C4-2B (cell line): ENCODE results near the gene PDSS2.

Source experiments
- ZFX ChIP-seq: fragments of 450-650 bp; IDR thresholded peaks from 2 replicates; pipeline ENCODE4 v1.6.1; 2017
- TF ChIP-seq, protein P1 (sequence below): fragments of 450-650 bp; conservative IDR thresholded peaks from 2 replicates; pipeline ENCODE4 v1.5.1; 2017; ENCODE audit warnings: mild to moderate bottlenecking

DNA sequence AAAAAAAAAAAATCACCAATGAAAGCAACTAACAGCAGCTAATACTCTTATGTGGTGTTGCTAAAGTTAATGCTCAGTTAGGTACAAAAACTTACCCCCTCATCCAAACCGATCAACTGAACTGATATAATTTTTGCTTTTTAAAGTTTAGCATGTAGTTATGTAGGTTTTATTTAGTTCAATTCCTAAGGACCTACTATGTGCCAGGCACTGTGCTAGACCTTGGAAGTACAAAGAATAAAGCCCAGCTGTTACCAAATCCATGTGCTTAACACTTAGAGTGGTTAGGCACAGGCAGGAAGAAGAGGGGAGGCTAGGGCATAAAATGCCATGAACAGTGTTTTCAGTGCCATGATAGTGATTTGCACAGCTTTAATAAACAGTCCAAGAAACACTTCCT, 85.1 kb downstream of the PDSS2 start:
- TF ChIP-seq, protein P1, sequence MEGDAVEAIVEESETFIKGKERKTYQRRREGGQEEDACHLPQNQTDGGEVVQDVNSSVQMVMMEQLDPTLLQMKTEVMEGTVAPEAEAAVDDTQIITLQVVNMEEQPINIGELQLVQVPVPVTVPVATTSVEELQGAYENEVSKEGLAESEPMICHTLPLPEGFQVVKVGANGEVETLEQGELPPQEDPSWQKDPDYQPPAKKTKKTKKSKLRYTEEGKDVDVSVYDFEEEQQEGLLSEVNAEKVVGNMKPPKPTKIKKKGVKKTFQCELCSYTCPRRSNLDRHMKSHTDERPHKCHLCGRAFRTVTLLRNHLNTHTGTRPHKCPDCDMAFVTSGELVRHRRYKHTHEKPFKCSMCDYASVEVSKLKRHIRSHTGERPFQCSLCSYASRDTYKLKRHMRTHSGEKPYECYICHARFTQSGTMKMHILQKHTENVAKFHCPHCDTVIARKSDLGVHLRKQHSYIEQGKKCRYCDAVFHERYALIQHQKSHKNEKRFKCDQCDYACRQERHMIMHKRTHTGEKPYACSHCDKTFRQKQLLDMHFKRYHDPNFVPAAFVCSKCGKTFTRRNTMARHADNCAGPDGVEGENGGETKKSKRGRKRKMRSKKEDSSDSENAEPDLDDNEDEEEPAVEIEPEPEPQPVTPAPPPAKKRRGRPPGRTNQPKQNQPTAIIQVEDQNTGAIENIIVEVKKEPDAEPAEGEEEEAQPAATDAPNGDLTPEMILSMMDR = no peak
- TF ChIP-seq ZFX = no peak
